PFSK-1 (cell line): Measurements from ENCODE around the gene CLEC4F.

Experiments used
- POLR2AphosphoS5 ChIP-seq: IDR thresholded peaks from 2 replicates; pipeline ENCODE4 v1.6.1; 2012; ENCODE audit warnings: low read depth, mild to moderate bottlenecking, control low read depth, low read length, moderate library complexity
- TF ChIP-seq, protein P1 (sequence below), 2 experiments: IDR thresholded peaks; 2 replicates each; pipeline versions ENCODE4 v1.6.1 to v1.8.0; 2011 to 2012; ENCODE audit warnings: low read depth in 2 of 2, low read length in 2 of 2, control low read depth in 1 of 2, inconsistent platforms in 1 of 2, mild to moderate bottlenecking in 1 of 2, moderate library complexity in 1 of 2; ENCODE audit not compliant: insufficient read depth in 1 of 2

DNA sequence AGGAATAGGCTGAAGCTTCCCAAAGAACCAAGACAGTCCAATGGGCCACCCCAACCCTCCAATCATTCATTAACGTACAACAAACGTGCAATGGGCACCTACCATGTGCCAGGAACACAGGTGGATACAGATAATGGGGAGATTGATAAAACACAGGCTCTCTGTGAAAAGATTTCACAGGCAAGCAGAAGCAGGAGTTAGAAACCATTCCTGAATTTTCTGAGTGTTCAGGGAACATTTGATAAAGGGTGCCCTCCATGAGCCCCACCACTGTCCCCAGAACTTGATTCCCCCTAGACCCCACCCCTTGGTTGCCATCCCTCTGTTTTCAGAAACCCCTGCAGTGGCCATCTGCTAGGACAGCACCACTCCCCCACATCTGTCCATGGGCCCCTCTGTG lies 13.7 kb upstream of the CLEC4F start:
- TF ChIP-seq, protein P1, sequence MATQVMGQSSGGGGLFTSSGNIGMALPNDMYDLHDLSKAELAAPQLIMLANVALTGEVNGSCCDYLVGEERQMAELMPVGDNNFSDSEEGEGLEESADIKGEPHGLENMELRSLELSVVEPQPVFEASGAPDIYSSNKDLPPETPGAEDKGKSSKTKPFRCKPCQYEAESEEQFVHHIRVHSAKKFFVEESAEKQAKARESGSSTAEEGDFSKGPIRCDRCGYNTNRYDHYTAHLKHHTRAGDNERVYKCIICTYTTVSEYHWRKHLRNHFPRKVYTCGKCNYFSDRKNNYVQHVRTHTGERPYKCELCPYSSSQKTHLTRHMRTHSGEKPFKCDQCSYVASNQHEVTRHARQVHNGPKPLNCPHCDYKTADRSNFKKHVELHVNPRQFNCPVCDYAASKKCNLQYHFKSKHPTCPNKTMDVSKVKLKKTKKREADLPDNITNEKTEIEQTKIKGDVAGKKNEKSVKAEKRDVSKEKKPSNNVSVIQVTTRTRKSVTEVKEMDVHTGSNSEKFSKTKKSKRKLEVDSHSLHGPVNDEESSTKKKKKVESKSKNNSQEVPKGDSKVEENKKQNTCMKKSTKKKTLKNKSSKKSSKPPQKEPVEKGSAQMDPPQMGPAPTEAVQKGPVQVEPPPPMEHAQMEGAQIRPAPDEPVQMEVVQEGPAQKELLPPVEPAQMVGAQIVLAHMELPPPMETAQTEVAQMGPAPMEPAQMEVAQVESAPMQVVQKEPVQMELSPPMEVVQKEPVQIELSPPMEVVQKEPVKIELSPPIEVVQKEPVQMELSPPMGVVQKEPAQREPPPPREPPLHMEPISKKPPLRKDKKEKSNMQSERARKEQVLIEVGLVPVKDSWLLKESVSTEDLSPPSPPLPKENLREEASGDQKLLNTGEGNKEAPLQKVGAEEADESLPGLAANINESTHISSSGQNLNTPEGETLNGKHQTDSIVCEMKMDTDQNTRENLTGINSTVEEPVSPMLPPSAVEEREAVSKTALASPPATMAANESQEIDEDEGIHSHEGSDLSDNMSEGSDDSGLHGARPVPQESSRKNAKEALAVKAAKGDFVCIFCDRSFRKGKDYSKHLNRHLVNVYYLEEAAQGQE (IDR thresholded peaks at IDR 0.05; ENCODE audit: insufficient read depth in 1 of 2, low read depth in 2 of 2, low read length in 2 of 2): no peak
- no peak for TF ChIP-seq POLR2AphosphoS5
